NCI-H460 (cell line): ENCODE measurements around the gene PIAS2. TPM values are rescaled to one million over a fixed set of nuclear protein-coding genes. Genes with fewer than 3 reads are reported as not detected.
"Not testable (repeated sequence)": the region's sequence is repeated elsewhere in the genome, so short reads cannot be mapped to it uniquely, and the experiment has no call there.

ENCODE experiments used
- DNase-seq: peaks from one replicate; pipeline ENCODE4 v3.0.0-alpha.2; 2016; ENCODE audit warnings: low read depth; ENCODE audit errors: extremely low read depth
- total RNA-seq: library from RNA; depleted of rRNA; stranded (reverse); fragments of >200 nt; shearing (Covaris generic); gene quantifications from 2 replicates; pipeline ENCODE4 v1.2.3, GENCODE V29; 2014

Gene PIAS2
- total RNA-seq, 1 experiment from 2014 or later, result 15.8 TPM

- no peak for DNase-seq
Observed at GRCh38 chr18:46833899-46834298, 83.4 kb downstream of the PIAS2 start.

DNA sequence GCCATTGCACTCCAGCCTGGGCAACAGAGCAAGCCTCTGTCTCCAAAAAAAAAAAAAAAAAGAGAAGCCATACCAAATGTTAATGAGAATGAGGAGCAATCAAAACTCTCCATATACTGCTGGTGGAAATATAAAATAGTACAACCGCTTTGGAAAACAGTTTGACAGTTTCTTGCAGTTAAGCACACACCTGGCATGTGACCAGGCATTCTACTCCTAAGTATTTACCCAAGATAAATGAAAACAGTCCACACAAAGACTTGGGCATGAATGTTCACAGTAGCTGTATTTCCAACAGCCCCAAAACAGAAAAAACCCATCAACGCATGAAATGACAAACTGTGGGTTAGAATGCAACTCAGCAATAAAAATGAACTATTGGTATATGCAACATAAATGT, 84.5 kb downstream of the PIAS2 start:
- no peak for DNase-seq

- not testable (repeated sequence) for DNase-seq
Observed at GRCh38 chr18:46832422-46832821, 84.9 kb downstream of the PIAS2 start.

DNA sequence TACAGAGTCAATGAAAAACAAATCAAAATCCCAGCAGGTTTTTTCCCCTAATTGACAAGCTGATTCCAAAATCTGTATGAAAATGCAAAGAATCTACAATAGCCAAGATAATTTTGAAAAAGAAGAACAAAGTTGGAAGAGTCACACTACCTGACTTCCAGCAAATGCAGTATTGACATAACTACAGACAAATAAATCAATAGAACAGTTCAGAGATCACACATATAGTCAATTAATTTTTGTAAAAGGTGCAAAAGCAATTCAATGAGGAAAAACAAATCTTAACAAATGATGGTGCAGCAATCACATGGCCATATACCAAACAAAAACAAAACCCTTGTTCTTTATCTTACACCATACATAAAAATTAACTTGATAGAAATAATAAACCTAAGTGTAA, 85.9 kb downstream of the PIAS2 start:
- no peak for DNase-seq

GRCh38 chr18:46830633-46831032, 86.7 kb downstream of the PIAS2 start:
- no peak for DNase-seq

GRCh38 chr18:46829947-46830346, 87.4 kb downstream of the PIAS2 start:
- no peak for DNase-seq

- DNase-seq, result no peak
Observed at GRCh38 chr18:46829531-46829930, 87.8 kb downstream of the PIAS2 start.

DNA sequence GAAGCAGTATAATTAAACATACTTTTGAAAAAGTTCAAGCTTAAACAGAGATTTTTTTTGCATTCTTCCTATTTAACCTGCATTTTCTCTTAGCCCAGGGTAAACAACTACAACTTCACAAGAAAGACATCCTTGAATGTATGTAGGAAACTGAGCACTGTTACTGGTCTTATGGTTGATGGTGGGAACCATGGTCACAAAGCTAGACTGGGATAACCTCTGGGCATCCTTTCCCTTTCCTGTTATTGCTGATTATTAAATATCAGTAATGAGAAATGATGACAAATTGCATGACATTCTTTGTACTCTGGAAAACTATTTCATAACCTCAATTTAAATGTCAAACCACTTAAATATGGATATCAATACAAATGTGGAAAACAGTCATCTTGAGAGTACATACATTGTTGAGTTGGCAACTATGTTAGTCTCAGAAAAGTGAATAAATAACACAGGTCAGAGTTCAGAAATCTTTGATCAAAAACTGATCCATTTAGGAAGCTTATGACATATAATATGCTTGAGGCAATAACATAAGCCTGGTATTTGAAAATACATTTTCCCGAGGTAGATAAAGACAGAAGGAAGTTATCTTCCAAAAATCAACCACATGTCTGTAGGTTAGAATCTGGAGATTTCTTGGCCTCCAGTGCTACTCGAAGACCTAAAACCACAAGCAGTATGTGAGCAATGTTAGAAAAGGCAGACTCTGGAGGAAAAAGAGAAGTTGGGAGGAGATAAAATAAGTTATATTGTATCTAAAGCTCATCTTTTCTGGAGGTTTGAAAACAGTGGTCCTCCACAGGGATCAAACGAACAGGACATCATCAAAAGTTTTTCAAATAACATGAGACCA, 95.2 kb downstream of the PIAS2 start:
- DNase-seq, result no peak

DNA sequence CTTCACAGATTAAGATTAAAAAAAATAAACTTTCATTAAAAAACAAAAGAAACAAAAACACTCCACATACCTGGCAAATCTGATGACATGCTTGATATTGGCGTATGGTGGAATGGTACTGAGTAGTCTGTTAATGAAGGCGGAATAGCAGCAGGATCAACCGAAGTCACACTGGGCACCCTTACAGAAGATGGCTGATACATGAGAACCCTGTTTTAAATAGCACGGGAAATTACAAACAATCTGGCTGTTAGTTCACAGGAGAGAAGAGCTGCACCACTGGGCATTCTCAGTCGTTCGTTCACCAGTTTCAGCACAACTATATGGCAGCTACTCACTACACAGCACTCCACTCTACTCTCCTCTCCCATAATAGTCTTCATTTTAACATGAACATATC, 96.4 kb downstream of the PIAS2 start:
- DNase-seq, result no peak

DNA sequence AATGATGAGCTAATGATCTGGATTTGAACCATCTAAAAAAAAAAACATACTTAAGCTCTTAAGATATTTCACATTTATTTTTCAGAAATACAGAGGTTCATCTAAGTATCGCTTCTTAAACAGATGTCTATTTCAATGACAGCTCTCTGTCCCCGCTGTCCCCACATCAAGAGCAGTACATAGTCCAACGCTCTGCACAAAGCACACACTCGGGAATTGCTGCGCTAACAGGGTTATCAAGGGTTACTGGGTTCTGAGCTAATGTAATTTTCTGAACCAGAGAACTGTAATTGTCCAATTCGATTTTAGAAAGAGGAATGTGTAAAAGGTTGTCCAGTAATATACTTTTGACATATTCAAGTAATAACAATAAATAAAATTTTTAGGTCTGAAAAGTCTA, 101.6 kb downstream of the PIAS2 start:
- no peak for DNase-seq

DNA sequence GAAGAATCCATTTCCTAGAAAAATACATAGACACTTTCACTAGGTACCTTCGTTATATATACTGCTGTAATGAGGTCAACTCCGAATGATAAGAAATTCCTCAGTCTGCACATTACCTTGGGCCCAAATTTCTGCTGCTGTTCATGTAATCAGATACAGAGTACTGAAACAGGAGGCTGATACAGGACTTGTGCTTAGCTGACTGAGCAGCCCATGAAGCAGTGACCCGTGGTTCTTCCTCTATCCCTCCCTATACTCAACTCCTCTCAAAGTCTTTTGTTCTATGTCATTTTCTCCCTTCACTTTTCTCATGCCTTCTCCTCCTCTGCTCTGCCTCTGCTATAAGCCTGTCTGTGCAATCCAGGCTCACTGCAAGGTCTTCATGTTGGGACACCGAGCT, 102.9 kb downstream of the PIAS2 start:
- no peak for DNase-seq

DNA sequence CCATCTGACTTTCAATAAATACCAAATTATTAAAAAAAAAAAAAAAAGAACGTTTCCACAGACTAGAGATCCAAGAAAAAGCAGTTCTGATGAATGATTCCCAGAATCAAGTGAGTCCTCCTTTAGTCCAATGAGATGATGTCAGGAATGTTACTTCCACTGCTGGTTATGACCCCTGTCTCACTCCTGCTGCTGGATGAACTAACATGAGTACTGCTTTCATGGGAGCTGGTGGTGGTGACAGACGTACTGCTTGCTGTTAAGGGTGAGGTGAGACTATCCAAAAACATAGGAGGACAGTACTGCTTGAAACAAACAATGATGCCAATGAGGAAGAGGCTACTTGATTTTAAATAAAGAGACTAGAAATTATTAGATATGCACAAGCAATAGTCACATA, 105.0 kb downstream of the PIAS2 start:
- no peak for DNase-seq

GRCh38 chr18:46810481-46811000, 106.8 kb downstream of the PIAS2 start:
- no peak for DNase-seq

DNA sequence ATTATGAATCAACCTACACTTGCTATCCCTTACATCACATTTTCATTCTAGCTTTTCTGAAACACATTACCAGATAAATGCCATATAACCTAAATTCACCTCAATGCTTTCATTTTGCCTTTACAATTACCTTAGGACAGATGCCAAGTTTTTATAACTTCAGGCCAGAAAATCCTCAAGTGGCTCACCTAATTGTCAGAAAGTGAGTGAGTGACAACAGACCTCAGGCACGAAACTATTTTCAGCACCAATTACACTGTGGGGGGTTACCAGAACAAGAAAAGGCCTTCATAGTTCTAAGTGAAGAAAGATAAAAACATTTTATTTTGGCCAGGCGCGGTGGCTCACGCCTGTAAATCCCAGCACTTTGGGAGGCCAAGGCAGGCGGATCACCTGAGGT, 108.2 kb downstream of the PIAS2 start:
- no peak for DNase-seq

DNA sequence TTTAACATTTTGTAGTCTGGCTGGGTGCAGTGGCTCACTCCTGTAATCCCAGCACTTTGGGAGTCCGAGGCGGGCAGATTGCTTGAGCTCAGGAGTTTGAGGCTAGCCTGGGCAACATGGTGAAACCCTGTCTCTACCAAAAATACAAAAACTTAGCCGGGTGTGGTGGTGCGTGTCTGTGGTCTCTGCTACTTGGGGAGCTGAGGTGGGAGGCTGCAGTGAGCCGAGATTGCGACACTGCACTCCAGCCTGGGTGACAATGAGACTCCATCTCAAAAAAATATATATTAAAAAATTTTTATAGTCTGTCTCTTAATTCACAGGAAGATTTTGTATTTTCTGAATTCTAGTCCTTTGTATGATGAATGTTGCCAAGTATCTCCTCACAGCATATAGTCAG, 121.4 kb downstream of the PIAS2 start:
- DNase-seq, result not testable (repeated sequence)

GRCh38 chr18:46794607-46795006, 122.7 kb downstream of the PIAS2 start:
- no peak for DNase-seq

- DNase-seq, result no peak
Observed at GRCh38 chr18:46793565-46793964, 123.7 kb downstream of the PIAS2 start.

DNA sequence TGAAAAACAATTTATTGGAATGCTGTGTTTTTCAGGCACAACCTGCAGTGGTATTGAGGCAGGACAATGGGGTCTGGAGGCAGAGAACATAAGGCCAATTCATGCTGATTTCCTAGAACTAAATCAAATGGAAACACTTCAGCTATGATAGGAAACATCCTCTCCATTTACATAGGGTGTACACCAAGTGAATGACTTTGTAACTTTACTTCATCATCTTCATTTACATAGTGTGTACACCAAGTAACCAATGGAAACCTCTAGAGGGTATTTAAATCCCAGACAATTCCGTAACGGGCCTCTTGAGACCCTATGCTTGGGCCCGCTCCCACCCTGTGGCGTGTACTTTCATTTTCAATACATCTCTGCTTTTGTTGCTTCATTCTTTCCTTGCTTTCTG, 128.2 kb downstream of the PIAS2 start:
- DNase-seq, result no peak

DNA sequence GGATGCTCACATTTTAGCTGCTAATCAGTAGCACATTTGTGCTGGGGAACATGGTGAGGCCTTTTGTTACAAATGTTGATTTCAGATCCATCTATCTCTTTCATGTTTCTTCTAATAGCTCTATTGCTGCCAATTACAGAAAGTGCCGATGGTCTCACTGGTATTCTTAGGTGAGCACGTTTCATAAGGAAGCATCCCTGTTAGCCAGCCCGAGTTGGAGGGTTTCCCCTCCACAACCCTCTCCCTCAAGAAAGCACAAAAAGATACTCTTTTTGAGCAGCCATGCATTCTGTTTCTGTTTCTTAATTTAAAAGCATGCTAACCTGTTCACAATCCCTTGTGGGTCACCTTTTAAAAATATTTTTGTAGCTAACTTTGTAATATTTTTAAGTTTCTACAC, 129.6 kb downstream of the PIAS2 start:
- DNase-seq, result no peak

DNA sequence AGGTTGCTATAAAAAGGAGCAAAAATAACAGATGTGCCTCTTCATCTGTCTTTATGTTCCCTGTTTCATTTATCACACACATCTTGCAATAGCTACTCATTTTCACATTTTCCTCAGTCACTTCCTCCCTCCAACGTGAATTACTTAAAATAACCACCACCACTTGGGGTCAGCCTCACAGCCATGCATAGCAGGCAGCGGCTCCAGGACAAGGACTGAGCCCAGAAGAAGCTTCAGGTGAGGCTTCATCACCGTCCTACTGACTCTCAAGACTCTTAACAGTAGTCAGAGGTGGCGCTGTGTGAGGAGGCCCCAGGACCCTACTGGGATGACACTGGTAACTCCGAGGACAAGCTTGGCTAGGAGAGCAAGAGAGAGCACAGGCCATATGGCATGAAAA, 144.9 kb downstream of the PIAS2 start:
- DNase-seq, result no peak

GRCh38 chr18:46771141-46771540, 146.2 kb downstream of the PIAS2 start:
- no peak for DNase-seq

GRCh38 chr18:46770708-46771107, 146.6 kb downstream of the PIAS2 start:
- DNase-seq, result no peak
